WTC11 (cell line): Measurements from ENCODE around the gene RNF10.

Experiments
- CBFB ChIP-seq: sonication (generic); formaldehyde crosslinking; IDR thresholded peaks from 2 replicates; pipeline ENCODE4 v1.8.1; 2022; ENCODE audit warnings: mild to moderate bottlenecking, low read depth, missing genetic modification reagents
- ETV6 ChIP-seq: sonication (generic); formaldehyde crosslinking; IDR thresholded peaks from 2 replicates; pipeline ENCODE4 v1.8.1; 2022; ENCODE audit warnings: mild to moderate bottlenecking, missing genetic modification reagents
- JAZF1 ChIP-seq: fragments of 250-450 bp; sonication (Bioruptor Pico); IDR thresholded peaks from 2 replicates; pipeline ENCODE4 v1.9.0; 2021; ENCODE audit warnings: moderate library complexity, mild to moderate bottlenecking, inconsistent platforms
- JUN ChIP-seq: sonication (generic); formaldehyde crosslinking; IDR thresholded peaks from 2 replicates; pipeline ENCODE4 v1.8.0; 2023; ENCODE audit warnings: mild to moderate bottlenecking, missing genetic modification reagents
- MYBL2 ChIP-seq: sonication (generic); formaldehyde crosslinking; IDR thresholded peaks from 2 replicates; pipeline ENCODE4 v1.8.1; 2023; ENCODE audit warnings: mild to moderate bottlenecking, moderate library complexity, missing genetic modification reagents
- NFYB ChIP-seq: sonication (generic); formaldehyde crosslinking; conservative IDR thresholded peaks from 2 replicates; pipeline ENCODE4 v1.8.0; 2022; ENCODE audit warnings: low read depth, missing genetic modification reagents
- TEAD4 ChIP-seq: sonication (generic); formaldehyde crosslinking; IDR thresholded peaks from 2 replicates; pipeline ENCODE4 v1.8.0; 2022; ENCODE audit warnings: mild to moderate bottlenecking, missing genetic modification reagents
- TP53 ChIP-seq: sonication (generic); formaldehyde crosslinking; IDR thresholded peaks from 2 replicates; pipeline ENCODE4 v1.8.1; 2023; ENCODE audit warnings: mild to moderate bottlenecking, missing genetic modification reagents
- TF ChIP-seq, protein P1 (sequence below): sonication (generic); formaldehyde crosslinking; IDR thresholded peaks from 2 replicates; pipeline ENCODE4 v1.8.1; 2022; ENCODE audit warnings: low read depth, mild to moderate bottlenecking, moderate library complexity, missing genetic modification reagents, borderline replicate concordance
- TF ChIP-seq, protein P2 (sequence below): fragments of 200-600 bp; IDR thresholded peaks from 2 replicates; pipeline ENCODE4 v1.8.0; 2022; ENCODE audit warnings: antibody characterized with exemption
- TF ChIP-seq, protein P3 (sequence below): fragments of 250-450 bp; sonication (Bioruptor Pico); IDR thresholded peaks from 2 replicates; pipeline ENCODE4 v1.9.0; 2021; ENCODE audit warnings: mild to moderate bottlenecking
- TF ChIP-seq, protein P4 (sequence below): sonication (generic); formaldehyde crosslinking; conservative IDR thresholded peaks from 2 replicates; pipeline ENCODE4 v1.8.1; 2023; ENCODE audit warnings: mild to moderate bottlenecking, low read depth, missing genetic modification reagents, moderate library complexity
- TF ChIP-seq, protein P5 (sequence below): sonication (generic); formaldehyde crosslinking; IDR thresholded peaks from 2 replicates; pipeline ENCODE4 v1.8.1; 2023; ENCODE audit warnings: mild to moderate bottlenecking, missing genetic modification reagents, borderline replicate concordance
- TF ChIP-seq, protein P6 (sequence below): sonication (generic); formaldehyde crosslinking; IDR thresholded peaks from 2 replicates; pipeline ENCODE4 v1.8.1; 2023; ENCODE audit warnings: mild to moderate bottlenecking, missing genetic modification reagents

DNA sequence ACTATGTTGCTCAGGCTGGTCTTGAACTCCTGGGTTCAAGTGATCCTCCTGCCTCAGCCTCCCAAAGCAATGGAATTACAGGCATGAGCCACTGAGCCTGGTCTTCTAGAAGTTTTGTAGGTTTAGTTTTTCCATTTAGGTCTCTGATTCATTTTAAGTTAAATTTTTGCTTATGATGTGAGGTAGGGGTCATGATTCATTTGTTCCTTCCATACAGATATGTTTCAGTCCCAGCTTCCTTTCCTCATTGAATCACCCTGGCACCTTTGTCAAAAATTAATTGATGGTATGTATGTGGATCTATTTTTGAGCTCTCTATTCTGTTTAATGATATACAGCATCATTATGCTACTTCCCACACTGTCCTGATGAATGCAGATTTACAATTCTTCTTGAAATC, 80.7 kb downstream of the RNF10 start:
- TF ChIP-seq, protein P1, sequence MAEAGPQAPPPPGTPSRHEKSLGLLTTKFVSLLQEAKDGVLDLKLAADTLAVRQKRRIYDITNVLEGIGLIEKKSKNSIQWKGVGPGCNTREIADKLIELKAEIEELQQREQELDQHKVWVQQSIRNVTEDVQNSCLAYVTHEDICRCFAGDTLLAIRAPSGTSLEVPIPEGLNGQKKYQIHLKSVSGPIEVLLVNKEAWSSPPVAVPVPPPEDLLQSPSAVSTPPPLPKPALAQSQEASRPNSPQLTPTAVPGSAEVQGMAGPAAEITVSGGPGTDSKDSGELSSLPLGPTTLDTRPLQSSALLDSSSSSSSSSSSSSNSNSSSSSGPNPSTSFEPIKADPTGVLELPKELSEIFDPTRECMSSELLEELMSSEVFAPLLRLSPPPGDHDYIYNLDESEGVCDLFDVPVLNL (CRISPR knock-in tag): no peak
- TF ChIP-seq TEAD4 (CRISPR knock-in tag): no peak
- TF ChIP-seq, protein P2, sequence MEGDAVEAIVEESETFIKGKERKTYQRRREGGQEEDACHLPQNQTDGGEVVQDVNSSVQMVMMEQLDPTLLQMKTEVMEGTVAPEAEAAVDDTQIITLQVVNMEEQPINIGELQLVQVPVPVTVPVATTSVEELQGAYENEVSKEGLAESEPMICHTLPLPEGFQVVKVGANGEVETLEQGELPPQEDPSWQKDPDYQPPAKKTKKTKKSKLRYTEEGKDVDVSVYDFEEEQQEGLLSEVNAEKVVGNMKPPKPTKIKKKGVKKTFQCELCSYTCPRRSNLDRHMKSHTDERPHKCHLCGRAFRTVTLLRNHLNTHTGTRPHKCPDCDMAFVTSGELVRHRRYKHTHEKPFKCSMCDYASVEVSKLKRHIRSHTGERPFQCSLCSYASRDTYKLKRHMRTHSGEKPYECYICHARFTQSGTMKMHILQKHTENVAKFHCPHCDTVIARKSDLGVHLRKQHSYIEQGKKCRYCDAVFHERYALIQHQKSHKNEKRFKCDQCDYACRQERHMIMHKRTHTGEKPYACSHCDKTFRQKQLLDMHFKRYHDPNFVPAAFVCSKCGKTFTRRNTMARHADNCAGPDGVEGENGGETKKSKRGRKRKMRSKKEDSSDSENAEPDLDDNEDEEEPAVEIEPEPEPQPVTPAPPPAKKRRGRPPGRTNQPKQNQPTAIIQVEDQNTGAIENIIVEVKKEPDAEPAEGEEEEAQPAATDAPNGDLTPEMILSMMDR: no peak
- no peak for TF ChIP-seq JAZF1 (CRISPR knock-in tag)
- TF ChIP-seq ETV6 (CRISPR knock-in tag): no peak
- TF ChIP-seq TP53 (CRISPR knock-in tag): no peak
- TF ChIP-seq, protein P3, sequence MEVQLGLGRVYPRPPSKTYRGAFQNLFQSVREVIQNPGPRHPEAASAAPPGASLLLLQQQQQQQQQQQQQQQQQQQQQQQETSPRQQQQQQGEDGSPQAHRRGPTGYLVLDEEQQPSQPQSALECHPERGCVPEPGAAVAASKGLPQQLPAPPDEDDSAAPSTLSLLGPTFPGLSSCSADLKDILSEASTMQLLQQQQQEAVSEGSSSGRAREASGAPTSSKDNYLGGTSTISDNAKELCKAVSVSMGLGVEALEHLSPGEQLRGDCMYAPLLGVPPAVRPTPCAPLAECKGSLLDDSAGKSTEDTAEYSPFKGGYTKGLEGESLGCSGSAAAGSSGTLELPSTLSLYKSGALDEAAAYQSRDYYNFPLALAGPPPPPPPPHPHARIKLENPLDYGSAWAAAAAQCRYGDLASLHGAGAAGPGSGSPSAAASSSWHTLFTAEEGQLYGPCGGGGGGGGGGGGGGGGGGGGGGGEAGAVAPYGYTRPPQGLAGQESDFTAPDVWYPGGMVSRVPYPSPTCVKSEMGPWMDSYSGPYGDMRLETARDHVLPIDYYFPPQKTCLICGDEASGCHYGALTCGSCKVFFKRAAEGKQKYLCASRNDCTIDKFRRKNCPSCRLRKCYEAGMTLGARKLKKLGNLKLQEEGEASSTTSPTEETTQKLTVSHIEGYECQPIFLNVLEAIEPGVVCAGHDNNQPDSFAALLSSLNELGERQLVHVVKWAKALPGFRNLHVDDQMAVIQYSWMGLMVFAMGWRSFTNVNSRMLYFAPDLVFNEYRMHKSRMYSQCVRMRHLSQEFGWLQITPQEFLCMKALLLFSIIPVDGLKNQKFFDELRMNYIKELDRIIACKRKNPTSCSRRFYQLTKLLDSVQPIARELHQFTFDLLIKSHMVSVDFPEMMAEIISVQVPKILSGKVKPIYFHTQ: no peak
- TF ChIP-seq, protein P4, sequence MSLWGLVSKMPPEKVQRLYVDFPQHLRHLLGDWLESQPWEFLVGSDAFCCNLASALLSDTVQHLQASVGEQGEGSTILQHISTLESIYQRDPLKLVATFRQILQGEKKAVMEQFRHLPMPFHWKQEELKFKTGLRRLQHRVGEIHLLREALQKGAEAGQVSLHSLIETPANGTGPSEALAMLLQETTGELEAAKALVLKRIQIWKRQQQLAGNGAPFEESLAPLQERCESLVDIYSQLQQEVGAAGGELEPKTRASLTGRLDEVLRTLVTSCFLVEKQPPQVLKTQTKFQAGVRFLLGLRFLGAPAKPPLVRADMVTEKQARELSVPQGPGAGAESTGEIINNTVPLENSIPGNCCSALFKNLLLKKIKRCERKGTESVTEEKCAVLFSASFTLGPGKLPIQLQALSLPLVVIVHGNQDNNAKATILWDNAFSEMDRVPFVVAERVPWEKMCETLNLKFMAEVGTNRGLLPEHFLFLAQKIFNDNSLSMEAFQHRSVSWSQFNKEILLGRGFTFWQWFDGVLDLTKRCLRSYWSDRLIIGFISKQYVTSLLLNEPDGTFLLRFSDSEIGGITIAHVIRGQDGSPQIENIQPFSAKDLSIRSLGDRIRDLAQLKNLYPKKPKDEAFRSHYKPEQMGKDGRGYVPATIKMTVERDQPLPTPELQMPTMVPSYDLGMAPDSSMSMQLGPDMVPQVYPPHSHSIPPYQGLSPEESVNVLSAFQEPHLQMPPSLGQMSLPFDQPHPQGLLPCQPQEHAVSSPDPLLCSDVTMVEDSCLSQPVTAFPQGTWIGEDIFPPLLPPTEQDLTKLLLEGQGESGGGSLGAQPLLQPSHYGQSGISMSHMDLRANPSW (CRISPR knock-in tag): no peak
- TF ChIP-seq, protein P5, sequence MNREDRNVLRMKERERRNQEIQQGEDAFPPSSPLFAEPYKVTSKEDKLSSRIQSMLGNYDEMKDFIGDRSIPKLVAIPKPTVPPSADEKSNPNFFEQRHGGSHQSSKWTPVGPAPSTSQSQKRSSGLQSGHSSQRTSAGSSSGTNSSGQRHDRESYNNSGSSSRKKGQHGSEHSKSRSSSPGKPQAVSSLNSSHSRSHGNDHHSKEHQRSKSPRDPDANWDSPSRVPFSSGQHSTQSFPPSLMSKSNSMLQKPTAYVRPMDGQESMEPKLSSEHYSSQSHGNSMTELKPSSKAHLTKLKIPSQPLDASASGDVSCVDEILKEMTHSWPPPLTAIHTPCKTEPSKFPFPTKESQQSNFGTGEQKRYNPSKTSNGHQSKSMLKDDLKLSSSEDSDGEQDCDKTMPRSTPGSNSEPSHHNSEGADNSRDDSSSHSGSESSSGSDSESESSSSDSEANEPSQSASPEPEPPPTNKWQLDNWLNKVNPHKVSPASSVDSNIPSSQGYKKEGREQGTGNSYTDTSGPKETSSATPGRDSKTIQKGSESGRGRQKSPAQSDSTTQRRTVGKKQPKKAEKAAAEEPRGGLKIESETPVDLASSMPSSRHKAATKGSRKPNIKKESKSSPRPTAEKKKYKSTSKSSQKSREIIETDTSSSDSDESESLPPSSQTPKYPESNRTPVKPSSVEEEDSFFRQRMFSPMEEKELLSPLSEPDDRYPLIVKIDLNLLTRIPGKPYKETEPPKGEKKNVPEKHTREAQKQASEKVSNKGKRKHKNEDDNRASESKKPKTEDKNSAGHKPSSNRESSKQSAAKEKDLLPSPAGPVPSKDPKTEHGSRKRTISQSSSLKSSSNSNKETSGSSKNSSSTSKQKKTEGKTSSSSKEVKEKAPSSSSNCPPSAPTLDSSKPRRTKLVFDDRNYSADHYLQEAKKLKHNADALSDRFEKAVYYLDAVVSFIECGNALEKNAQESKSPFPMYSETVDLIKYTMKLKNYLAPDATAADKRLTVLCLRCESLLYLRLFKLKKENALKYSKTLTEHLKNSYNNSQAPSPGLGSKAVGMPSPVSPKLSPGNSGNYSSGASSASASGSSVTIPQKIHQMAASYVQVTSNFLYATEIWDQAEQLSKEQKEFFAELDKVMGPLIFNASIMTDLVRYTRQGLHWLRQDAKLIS (CRISPR knock-in tag): no peak
- no peak for TF ChIP-seq CBFB (CRISPR knock-in tag)
- TF ChIP-seq JUN (CRISPR knock-in tag): no peak
- TF ChIP-seq NFYB: no peak
- TF ChIP-seq, protein P6, sequence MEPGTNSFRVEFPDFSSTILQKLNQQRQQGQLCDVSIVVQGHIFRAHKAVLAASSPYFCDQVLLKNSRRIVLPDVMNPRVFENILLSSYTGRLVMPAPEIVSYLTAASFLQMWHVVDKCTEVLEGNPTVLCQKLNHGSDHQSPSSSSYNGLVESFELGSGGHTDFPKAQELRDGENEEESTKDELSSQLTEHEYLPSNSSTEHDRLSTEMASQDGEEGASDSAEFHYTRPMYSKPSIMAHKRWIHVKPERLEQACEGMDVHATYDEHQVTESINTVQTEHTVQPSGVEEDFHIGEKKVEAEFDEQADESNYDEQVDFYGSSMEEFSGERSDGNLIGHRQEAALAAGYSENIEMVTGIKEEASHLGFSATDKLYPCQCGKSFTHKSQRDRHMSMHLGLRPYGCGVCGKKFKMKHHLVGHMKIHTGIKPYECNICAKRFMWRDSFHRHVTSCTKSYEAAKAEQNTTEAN (CRISPR knock-in tag): no peak
- no peak for TF ChIP-seq MYBL2 (CRISPR knock-in tag)
